NCI-H345 (cell line): ENCODE measurements around the gene CDC42BPB.

Experiments
- DNase-seq: peaks from one replicate; lab custom pipeline; 2025; lab: John Stamatoyannopoulos, UW

CDC42BPB gene

GRCh38 chr14:103057372-103058163 is at the start of gene CDC42BPB:
CDC42BPB (minus strand) TSS chr14:103057549; CDS start chr14:103057173, 376 bp downstream.
- DNase-seq = peak; percentile 93

GRCh38 chr14:103105580-103106150 is 48.3 kb upstream of the CDC42BPB start:
- DNase-seq = peak; percentile 73

- DNase-seq = peak; percentile 81
Observed at GRCh38 chr14:103104654-103105452, 47.5 kb upstream of the CDC42BPB start.

GRCh38 chr14:103104389-103104653 is 47.0 kb upstream of the CDC42BPB start:
- DNase-seq = no peak

- peak; percentile 74 for DNase-seq
Observed at GRCh38 chr14:103103461-103104388, 46.4 kb upstream of the CDC42BPB start.

GRCh38 chr14:103102689-103103260 is 45.4 kb upstream of the CDC42BPB start:
- DNase-seq = no peak

GRCh38 chr14:103101963-103102688 is 44.8 kb upstream of the CDC42BPB start:
- DNase-seq = no peak

GRCh38 chr14:103101257-103101962 is 44.1 kb upstream of the CDC42BPB start:
- no peak for DNase-seq

- DNase-seq = no peak
Observed at GRCh38 chr14:103100281-103101121, 43.2 kb upstream of the CDC42BPB start.

GRCh38 chr14:103099733-103100280 is 42.5 kb upstream of the CDC42BPB start:
- DNase-seq = no peak

GRCh38 chr14:103099081-103099732 is 41.9 kb upstream of the CDC42BPB start:
- DNase-seq = no peak

- DNase-seq = no peak
Observed at GRCh38 chr14:103097994-103098957, 40.9 kb upstream of the CDC42BPB start.

- no peak for DNase-seq
Observed at GRCh38 chr14:103097244-103097993, 40.1 kb upstream of the CDC42BPB start.

- no peak for DNase-seq
Observed at GRCh38 chr14:103096387-103096786, 39.0 kb upstream of the CDC42BPB start.

GRCh38 chr14:103095210-103095778 is 37.9 kb upstream of the CDC42BPB start:
- no peak for DNase-seq
